ENCODE data around the gene IGLL5.

GRCh38 chr22:22914726-22915669 lies 27.4 kb downstream of the IGLL5 start:
- TF ChIP-seq TCFL5 (CRISPR knock-in tag; conservative IDR thresholded peaks at IDR 0.05) (no peak), CTCF (IDR thresholded peaks at IDR 0.05 in 2 of 3, conservative IDR thresholded peaks at IDR 0.05 in 1 of 3; ENCODE audit: insufficient read depth in 2 of 3, low read depth in 1 of 3, low read length in 3 of 3) (no peak), ZNF449 (CRISPR knock-in tag; IDR thresholded peaks at IDR 0.05) (no peak), ZBTB33 (CRISPR knock-in tag; IDR thresholded peaks at IDR 0.05) (no peak), ESRRA (IDR thresholded peaks at IDR 0.05; ENCODE audit: borderline replicate concordance, low read depth) (no peak), C11orf30 (IDR thresholded peaks at IDR 0.05; ENCODE audit: low read depth) (no peak), ATF2 (CRISPR knock-in tag; IDR thresholded peaks at IDR 0.05) (no peak), ZNF212 (CRISPR knock-in tag; IDR thresholded peaks at IDR 0.05) (no peak), EZH2 (IDR thresholded peaks at IDR 0.05; ENCODE audit: borderline replicate concordance, low read depth, low read length) (no peak), ARID4B (CRISPR knock-in tag; IDR thresholded peaks at IDR 0.05) (no peak)

Data from K562 (cell line).